ENCODE data around the gene TTC28.

TTC28 gene

DNA sequence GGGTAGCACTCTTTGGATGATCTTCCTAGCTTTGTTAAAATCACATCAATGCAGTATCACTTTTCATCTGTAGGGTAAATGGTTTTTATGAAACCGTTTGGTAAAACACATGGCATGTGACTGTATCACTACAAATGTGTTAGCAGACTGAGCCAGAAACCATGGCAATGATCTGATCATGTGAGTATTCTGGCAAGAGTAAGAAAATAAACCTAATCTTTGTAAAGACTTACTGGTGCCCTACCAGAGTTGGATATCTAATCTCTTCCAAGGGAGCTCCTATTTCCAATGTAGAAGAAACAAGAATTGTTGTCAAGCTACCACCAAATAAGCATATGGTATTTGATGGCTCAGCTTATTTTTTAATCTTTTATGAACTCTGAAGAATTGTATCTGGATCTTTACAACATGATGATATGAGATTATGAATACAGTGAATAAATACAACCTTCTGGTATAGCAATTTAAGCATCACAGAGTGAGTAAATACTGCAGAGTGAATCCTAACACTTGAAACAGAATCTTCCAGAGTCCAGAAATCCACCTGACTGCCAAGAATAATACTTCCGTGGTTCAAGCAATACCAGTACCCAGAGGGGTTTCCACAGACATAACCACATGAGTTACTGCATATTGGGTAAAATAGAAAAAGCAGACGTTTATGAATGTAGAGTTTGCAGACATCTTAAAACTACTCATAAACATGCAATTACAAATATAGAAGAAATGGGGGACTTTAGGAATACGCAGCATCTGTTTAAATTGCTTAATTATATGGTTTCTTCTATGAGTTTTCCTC is 238.8 kb downstream of the TTC28 start:
- DNase-seq (ENCODE audit: low read depth) = peak; percentile 39

- no peak for DNase-seq (ENCODE audit: low read depth)
Measured at GRCh38 chr22:28438183-28438768, 241.4 kb downstream of the TTC28 start.

DNA sequence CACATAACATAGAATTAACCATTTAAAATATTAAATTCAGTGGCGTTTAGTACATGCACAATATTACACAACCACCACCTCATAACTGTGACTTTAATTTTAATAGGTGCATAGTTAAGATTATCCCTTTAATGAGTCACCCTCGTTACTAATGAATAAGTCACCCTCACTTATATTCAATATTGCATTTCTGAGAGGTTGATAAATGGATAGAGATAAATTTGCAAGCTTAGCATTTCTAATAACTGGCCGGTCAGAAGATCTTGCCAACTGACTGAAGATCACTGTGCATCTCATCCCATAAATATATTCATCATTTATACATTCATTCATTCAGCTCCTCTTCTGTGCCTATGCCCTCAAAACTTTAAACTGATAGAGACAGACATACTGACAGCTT is 243.7 kb downstream of the TTC28 start:
- DNase-seq (ENCODE audit: low read depth) = no peak

DNA sequence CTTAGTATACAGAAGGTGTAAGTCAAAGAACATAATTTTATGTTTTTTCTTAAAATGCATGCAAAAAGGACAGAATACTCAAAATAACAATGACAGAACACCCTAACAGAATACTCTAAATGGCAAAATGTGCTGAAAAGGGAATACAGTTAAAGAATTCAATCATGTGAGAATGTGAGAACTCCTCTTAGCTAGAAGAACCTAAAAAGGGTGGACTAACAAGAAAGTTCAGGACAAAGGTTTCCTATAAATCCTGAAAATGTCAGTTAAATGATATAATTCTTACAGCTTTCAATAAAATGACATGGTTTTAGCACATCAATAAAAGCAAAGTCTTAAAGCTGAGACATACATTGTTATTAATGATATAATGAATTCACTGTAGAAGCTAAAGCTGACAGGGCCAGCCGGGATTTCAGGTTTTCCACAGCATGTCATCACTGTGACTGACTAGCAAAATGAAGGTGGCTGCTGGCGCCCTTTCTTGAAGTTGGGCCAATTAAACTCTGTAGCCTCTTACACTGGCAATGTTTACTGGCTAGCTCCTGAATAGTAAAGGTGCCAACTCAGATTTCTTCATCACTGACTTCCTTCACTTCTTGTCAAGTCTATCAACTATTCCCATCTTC is 244.4 kb downstream of the TTC28 start:
- no peak for DNase-seq (ENCODE audit: low read depth)

DNA sequence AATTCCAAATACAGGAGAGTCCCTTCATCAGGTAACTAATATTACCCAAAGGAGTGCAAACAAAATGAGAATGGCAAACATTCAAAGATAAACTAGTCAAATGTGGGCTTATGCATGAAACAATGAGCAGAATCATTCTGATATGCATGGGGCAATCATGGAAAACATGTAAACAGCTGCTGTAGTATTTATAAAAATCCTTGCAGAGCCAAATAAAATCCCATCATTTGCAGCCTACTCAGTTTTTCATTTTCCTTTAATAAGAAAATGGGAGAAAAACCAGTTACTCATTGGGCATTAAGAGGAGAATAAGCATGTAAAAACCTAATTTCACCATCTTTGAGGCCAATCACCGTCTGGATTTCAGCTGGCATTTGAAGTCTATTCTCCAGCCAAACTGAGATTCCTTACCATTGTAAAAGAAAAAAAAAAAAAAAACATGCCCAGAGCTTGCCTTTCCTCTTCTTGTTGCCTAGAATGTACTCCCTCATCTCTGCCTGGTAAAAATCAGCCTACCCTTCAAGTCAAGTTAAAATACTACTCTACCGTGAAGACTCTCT is 249.1 kb downstream of the TTC28 start:
- no peak for DNase-seq (ENCODE audit: low read depth)

DNA sequence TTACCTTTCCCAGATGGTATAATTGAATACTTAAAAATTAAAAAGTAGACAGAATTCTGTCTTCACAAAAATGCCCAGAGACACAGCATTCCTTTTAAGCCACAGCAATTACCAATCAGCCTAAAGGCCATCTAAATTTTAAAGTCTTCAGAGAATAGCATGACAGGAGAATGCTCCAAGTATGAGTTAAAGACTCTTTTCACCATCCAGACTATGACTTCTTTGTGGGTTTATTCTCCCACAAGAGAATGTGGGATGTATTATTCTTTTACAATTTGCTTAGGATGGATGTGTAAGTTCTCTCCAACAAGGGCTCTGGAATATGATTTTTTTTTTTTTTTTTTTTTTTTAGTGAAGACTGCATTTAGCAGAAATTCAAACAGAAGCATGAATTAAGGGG is 249.9 kb downstream of the TTC28 start:
- DNase-seq (ENCODE audit: low read depth) = no peak

DNA sequence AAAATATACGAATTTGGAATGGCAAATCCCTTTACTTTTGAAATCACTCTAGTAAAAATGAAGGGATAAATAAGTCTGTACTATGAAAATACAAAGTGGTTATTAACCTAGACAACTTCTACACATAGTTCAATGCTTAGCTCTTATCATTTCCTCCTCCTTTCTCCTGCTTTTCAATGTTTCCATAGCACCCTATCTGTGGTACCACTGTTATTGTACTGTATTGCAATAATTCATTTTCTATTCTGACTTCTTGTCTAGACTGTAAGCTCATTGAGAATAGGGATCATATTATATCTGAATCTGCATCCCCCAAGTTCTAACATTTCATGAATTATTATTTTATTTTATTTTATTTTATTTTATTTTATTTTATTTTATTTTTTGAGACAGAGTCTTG is 251.4 kb downstream of the TTC28 start:
- no peak for DNase-seq (ENCODE audit: low read depth)

- DNase-seq (ENCODE audit: low read depth) = no peak
Measured at GRCh38 chr22:28426346-28427132, 253.1 kb downstream of the TTC28 start.

DNA sequence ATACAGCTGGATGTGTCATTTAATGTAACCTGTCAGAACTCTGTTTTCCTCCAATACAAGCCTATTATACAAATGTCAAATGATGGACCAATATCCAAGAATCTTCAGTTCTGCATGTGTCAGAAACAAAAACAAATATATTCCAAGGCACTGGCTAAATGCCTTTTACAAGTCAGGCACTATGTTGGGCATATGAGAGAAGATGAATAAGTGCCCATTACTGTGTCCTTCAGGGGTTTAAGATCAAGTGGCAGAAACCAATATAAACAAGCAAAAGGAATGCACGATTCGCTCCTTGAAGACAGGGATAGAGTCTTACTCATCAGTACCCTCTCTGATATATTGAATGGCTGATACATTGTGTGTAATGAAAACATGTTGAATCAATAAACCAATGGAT is 254.4 kb downstream of the TTC28 start:
- DNase-seq (ENCODE audit: low read depth) = no peak

GRCh38 chr22:28424427-28425080 is 255.1 kb downstream of the TTC28 start:
- DNase-seq (ENCODE audit: low read depth) = peak; percentile 42

DNA sequence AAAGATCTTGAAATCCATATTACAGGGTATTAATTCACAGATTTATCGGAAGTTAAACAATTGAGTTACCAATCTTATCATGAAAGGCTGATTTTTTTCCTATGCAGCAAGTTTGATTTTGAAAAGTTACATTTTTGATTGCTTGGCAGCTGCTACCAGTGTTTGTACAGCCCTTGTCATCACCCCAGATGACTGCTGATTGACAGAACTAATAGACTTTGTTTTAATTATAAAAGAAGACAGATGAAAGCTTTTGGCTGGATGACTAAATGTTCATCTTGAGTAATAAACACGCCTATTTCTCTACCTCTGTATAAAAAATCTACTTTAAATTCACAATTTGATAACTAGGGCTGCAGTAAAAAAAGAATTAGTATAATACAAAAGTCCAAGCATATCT is 259.7 kb downstream of the TTC28 start:
- no peak for DNase-seq (ENCODE audit: low read depth)

DNA sequence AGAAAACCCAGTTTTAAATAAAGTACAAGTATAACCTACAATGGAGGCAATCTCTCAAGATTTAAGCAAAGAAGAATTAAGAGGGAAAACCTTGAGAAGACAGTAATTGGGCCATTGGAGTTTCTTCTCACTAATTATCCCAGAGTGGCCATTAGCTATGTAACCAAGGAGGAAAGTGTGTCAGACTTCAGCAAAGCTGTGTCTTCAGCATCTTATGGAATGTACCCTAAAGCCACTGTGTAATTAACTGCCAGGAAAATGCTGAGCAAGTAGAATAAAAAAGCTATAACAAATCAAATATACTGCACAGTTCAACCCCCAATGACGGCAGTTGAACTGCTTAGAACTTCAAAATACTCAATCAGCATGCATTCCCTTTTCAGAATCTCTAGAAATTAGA is 261.6 kb downstream of the TTC28 start:
- no peak for DNase-seq (ENCODE audit: low read depth)

- DNase-seq (ENCODE audit: low read depth) = no peak
Measured at GRCh38 chr22:28417431-28417830, 262.2 kb downstream of the TTC28 start.

DNA sequence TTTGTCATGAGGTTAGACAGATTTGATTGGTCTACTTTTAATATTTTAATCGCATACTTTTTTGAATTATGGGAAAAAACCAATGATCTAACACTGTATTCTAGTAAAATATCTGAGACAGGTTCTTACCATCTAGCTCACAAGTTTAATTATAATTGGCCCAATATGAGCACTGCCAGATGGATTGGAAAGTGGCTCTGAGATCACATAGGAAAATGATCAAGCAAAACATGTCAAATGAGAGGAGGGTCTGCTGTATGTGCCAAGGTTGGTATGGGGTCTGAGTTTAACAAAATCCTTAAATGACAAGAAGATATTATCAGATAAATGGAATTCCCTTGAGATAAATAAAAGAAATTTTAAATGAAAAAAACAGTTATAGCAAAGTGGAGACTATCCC is 264.7 kb downstream of the TTC28 start:
- DNase-seq (ENCODE audit: low read depth) = no peak

DNA sequence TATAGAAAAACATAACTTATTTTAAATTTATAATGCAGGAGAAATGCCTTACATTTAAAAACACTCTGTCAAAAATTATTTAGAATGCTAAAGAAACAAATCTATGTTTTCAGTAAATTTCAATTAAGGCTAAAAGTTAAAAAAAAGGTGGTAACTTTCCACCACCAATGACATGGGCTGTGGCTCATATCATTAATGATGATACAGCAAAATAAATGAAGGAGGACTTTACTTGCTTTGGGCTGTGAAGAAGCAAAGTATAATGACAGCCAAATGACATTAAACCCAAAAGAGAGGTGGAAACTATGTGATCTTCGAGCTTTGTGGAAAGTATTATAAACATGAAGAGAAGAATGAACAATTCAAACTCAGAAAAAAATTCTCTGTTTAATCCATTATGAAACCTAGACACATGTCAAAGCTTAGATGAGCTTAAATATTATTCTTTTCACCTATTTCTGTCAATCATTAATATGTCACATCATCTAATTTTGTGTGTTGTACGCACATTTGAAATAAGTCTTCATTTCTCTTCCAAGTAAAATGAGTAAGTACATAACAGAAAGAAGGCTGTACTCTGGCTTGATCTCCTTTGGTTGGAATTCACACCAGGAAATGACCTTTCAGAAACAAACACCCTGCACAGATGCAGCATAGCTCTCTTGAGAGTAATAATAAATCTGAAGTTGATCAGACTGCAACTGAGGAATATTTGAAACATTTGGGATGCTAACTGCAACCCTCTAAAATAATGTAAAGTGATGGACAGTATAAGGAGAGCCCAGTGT is 265.8 kb downstream of the TTC28 start:
- DNase-seq (ENCODE audit: low read depth) = no peak

DNA sequence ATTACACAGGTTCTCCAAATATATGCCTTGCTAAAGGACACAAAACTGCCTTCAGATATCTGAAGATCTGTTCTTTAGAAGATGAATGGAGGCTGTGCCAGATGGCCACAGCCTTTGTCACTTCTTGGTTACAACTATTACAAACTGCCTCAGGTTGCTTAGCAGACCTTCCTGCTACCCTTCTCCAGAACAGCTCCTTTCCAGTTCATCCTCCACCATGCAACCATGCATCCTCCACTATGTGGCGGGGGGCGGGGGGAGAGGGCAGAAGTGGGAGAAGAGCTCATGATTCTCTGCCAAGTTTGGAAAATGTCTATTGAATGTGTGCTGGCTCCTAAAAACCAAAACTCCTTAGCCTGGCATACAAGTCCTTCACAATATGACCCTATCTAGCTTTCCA is 267.5 kb downstream of the TTC28 start:
- DNase-seq (ENCODE audit: low read depth) = no peak

- no peak for DNase-seq (ENCODE audit: low read depth)
Measured at GRCh38 chr22:28411125-28411524, 268.5 kb downstream of the TTC28 start.

DNA sequence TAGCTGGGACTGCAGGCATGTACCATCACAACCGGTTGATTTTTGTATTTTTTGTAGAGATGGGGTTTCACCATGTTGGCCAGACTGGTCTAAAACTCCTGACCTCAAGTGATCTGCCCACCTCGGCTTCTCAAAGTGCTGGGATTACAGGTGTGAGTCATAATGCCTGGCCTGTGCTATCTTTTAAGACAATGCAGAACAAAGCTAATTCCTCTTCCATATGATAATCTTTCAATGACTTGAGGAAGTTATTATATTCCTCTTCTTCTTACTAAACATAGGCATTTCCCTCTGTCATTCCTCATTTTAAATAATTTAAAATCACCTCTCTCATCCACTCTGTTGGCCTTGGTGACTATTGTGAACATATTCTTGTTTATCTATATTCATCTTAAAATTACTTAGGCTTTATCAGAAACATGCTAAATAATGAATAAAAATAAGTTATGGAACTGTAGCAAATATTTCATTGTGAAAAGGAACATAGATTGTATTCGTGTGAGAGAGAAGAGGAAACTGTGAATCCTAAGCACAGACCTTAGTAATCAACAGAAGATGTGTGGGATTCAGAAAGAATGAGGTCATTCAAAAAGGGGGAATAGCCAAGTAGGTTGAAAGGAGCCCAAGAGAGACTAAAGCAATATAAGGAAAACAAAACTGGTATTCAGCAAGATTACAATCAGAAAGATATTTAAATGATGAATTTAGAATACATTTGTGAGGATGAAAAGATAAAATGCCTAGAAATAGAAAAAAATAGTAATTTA is 269.4 kb downstream of the TTC28 start:
- peak; percentile 29 for DNase-seq (ENCODE audit: low read depth)

DNA sequence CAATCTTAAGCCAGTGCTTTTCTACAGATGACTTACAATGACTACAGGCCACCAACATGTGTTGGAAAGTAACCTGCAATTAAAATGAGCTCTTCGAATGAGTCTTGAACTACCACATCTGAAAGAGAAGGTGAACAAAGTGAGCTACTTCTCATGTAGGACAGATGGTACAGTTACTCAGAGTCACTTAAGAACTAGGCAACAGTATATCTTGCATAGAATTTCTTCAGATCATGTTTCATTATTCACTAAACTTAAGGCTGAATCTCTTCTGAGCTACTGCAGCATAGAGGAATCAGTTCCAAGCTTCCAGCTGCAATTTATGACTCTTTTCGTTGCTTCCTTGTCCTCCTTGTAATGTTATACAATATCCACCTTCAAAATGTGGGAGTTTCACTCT is 270.9 kb downstream of the TTC28 start:
- no peak for DNase-seq (ENCODE audit: low read depth)

GRCh38 chr22:28407645-28408044 is 272.0 kb downstream of the TTC28 start:
- DNase-seq (ENCODE audit: low read depth) = no peak
